Spleen (tissue), 11 donors: ENCODE results near the gene ACBD7. TPM values are rescaled to one million over a fixed set of nuclear protein-coding genes. Genes with fewer than 3 reads are reported as not detected.

ENCODE experiments used
- DNase-seq: peaks from one replicate; pipeline ENCODE4 v3.0.0-alpha.2; 2020
- H3K27ac ChIP-seq, 8 donors: fragments of 200-600 bp; sonication (generic) in 7 of 8; 1 replicate in 4 of 8; 2 replicates in 4 of 8; pipeline versions ENCODE4 v1.5.0 to v1.8.0; 2016 to 2021; ENCODE audit warnings: inconsistent platforms in 4 of 8, mild to moderate bottlenecking in 4 of 8, moderate library complexity in 1 of 8
- H3K27me3 ChIP-seq, 7 donors: fragments of 200-600 bp; sonication (generic) in 6 of 7; replicated peaks in 1 of 7; 1 replicate in 4 of 7; 2 replicates in 3 of 7; pipeline versions ENCODE4 v1.5.0 to v1.8.0; 2016 to 2021; ENCODE audit warnings: inconsistent platforms in 3 of 7, mild to moderate bottlenecking in 1 of 7
- H3K36me3 ChIP-seq, 6 donors: fragments of 200-600 bp; sonication (generic) in 5 of 6; 1 replicate in 4 of 6; 2 replicates in 2 of 6; pipeline versions ENCODE4 v1.5.0 to v1.8.0; 2016 to 2021; ENCODE audit warnings: inconsistent platforms in 2 of 6
- H3K4me1 ChIP-seq, 6 donors: fragments of 200-600 bp; sonication (generic) in 5 of 6; 1 replicate in 3 of 6; 2 replicates in 3 of 6; pipeline versions ENCODE4 v1.5.0 to v1.8.0; 2016 to 2021; ENCODE audit warnings: inconsistent platforms in 3 of 6
- H3K4me3 ChIP-seq, 8 donors: fragments of 200-600 bp; sonication (generic) in 7 of 8; 1 replicate in 4 of 8; 2 replicates in 4 of 8; pipeline versions ENCODE4 v1.5.0 to v1.8.0; 2016 to 2021; ENCODE audit warnings: inconsistent platforms in 4 of 8, mild to moderate bottlenecking in 4 of 8, moderate library complexity in 2 of 8
- H3K9me3 ChIP-seq, 8 donors: fragments of 200-600 bp; sonication (generic) in 7 of 8; 1 replicate in 4 of 8; 2 replicates in 4 of 8; pipeline versions ENCODE4 v1.5.0 to v1.8.0; 2016 to 2021; ENCODE audit warnings: inconsistent platforms in 4 of 8
- CTCF ChIP-seq, 11 experiments: fragments of 200-600 bp in 7 of 11; fragments of 450-650 bp in 4 of 11; sonication (generic) in 4 of 11; IDR thresholded peaks in 8 of 11; conservative IDR thresholded peaks in 3 of 11; 1 replicate in 7 of 11; 2 replicates in 4 of 11; pipeline versions ENCODE4 v1.4.0 to v1.8.0; 2016 to 2021; ENCODE audit warnings: antibody characterized with exemption in 11 of 11, inconsistent platforms in 4 of 11, mild to moderate bottlenecking in 1 of 11
- POLR2A ChIP-seq, 3 donors: fragments of 450-650 bp; IDR thresholded peaks; one replicate each; pipeline ENCODE4 v1.5.1; 2017; ENCODE audit warnings: antibody characterized with exemption in 3 of 3, mild to moderate bottlenecking in 1 of 3
- POLR2AphosphoS5 ChIP-seq, 3 donors: sonication (generic); formaldehyde crosslinking; IDR thresholded peaks; one replicate each; pipeline ENCODE4 v1.5.1; 2017; ENCODE audit warnings: antibody characterized with exemption in 3 of 3
- WGBS, 5 donors: extraction: QIAGEN DNeasy Blood & Tissue Kit in 3 of 5; methylation state at CpG; one replicate each; pipeline versions ENCODE4 v1.1.5 to v1.1.7; 2013 to 2018; 5-methylcytosine and 5-hydroxymethylcytosine counted together
- intact Hi-C: fragments of 100-400 bp; cut with DNase I; formaldehyde crosslinking; loops from one replicate; pipeline ENCODE4 v1.15.0; 2023; ENCODE audit warnings: low total_unique reads
- polyA plus RNA-seq, 3 donors: library from polyadenylated mRNA; stranded (reverse); fragments of 200-250 nt; gene quantifications; one replicate each; pipeline ENCODE4 v1.2.1, GENCODE V29; 2013
- total RNA-seq, 7 donors: library from RNA; depleted of rRNA in 3 of 7; stranded (reverse); fragments of >200 nt in 3 of 7; fragmentation: NEBNext Ultra II Directional in 4 of 7; extraction: Animal tissue kit (Norgen Biotek cat#: 25700) in 4 of 7; gene quantifications; one replicate each; pipeline versions ENCODE4 v1.1.0 to v1.2.1, GENCODE V29; 2016 to 2021
- donor health status: healthy with polysubstance abuse.
- donor health status: DM: no; HTN: no; CAD: no; lungs with moderate emphysema.
- donor health status: DM: no; HTN: no; CAD: no.
- donor health status: Bipolar disorder and iron deficiency.
- donor health status: healthy.
- donor health status: DM: no; HTN: no; CAD: no.
- donor health status: DM: yes; HTN: yes; CAD: no.

ACBD7 gene
- total and polyA plus RNA-seq, 10 donors: 0.09 to 0.77 (median 0.10) TPM; not detected in 7

GRCh38 chr10:15049533-15049932 lies 39.0 kb downstream of the ACBD7 start:
- no peak for DNase-seq
- intact Hi-C loops: no loop called here
- no peaks in the 10 kb centered on the region for H3K9me3 ChIP-seq
- H3K27ac ChIP-seq: no peak overlapping the region
- H3K36me3 ChIP-seq: peaks cover 0 to 5% (median 0%) of the 10 kb centered on the region in 6 donors
- TF ChIP-seq POLR2AphosphoS5 (IDR thresholded peaks at IDR 0.05) (no peak), CTCF (IDR thresholded peaks at IDR 0.05 in 8 of 11, conservative IDR thresholded peaks at IDR 0.05 in 3 of 11) (no peak), POLR2A (IDR thresholded peaks at IDR 0.05) (no peak)
- H3K4me3 ChIP-seq: no peak overlapping the region
- H3K27me3 ChIP-seq: no peaks in the 10 kb centered on the region
- H3K4me1 ChIP-seq: no peaks in the 10 kb centered on the region

GRCh38 chr10:15046626-15047025 lies 42.0 kb downstream of the ACBD7 start:
- H3K36me3 ChIP-seq: no peaks in the 10 kb centered on the region
- no peak for TF ChIP-seq CTCF (IDR thresholded peaks at IDR 0.05 in 8 of 11, conservative IDR thresholded peaks at IDR 0.05 in 3 of 11)
- no peak for TF ChIP-seq POLR2A (IDR thresholded peaks at IDR 0.05)
- no peak for TF ChIP-seq POLR2AphosphoS5 (IDR thresholded peaks at IDR 0.05)
- intact Hi-C loops: no loop called here
- H3K27me3 ChIP-seq: no peaks in the 10 kb centered on the region
- DNase-seq: no peak
- H3K27ac ChIP-seq: peak overlapping the region in 2 of 8 donors; percentile 17 to 35
- H3K4me3 ChIP-seq: no peak overlapping the region
- 64 to 85% (median 74%) methylated on average over 5 of the region's 5 CpGs for WGBS, 5 donors
- H3K4me1 ChIP-seq: no peaks in the 10 kb centered on the region
- no peaks in the 10 kb centered on the region for H3K9me3 ChIP-seq

- Histone ChIP-seq H3K27ac (peak overlapping the region in 1 of 8 donors; percentile 79), H3K4me3 (no peak overlapping the region), H3K9me3 (no peaks in the 10 kb centered on the region), H3K27me3 (no peaks in the 10 kb centered on the region), H3K36me3 (no peaks in the 10 kb centered on the region), H3K4me1 (no peaks in the 10 kb centered on the region)
- 68 to 84% (median 77%) methylated on average over 1 of the region's 1 CpG for WGBS, 5 donors
- DNase-seq: no peak
- intact Hi-C loops: no loop called here
- TF ChIP-seq POLR2AphosphoS5 (IDR thresholded peaks at IDR 0.05): no peak
- no peak for TF ChIP-seq CTCF (IDR thresholded peaks at IDR 0.05 in 8 of 11, conservative IDR thresholded peaks at IDR 0.05 in 3 of 11)
- TF ChIP-seq POLR2A (IDR thresholded peaks at IDR 0.05): no peak
These were observed 43.2 kb downstream of the ACBD7 start for GRCh38 chr10:15045380-15045779.

- 88 to 100% (median 95%) methylated on average over 1 of the region's 1 CpG for WGBS, 5 donors
These were observed 44.9 kb downstream of the ACBD7 start, which contains the start of gene OLAH for GRCh38 chr10:15043674-15044073. Gene OLAH, plus strand, starts transcription at chr10:15043943. Its CDS starts 3,346 bp downstream, at chr10:15047289.

More at GRCh38 chr10:15043674-15044073, 44.9 kb downstream of the ACBD7 start, which contains the start of gene OLAH:
- Histone ChIP-seq H3K9me3 (no peaks in the 10 kb centered on the region), H3K27ac (peak within 1 kb of the TSS in 3 of 8 donors; percentile 46 to 79 (median 66)), H3K4me3 (no peak within 1 kb of the TSS), H3K4me1 (no peaks in the 10 kb centered on the region), H3K27me3 (no peaks in the 10 kb centered on the region), H3K36me3 (no peaks in the 10 kb centered on the region)
- intact Hi-C loops: no loop called here
- DNase-seq: no peak
- TF ChIP-seq CTCF (IDR thresholded peaks at IDR 0.05 in 8 of 11, conservative IDR thresholded peaks at IDR 0.05 in 3 of 11) (no peak), POLR2AphosphoS5 (IDR thresholded peaks at IDR 0.05) (no peak), POLR2A (IDR thresholded peaks at IDR 0.05) (no peak)
